ENCODE measurements around the gene INO80B.

The INO80B gene

DNA sequence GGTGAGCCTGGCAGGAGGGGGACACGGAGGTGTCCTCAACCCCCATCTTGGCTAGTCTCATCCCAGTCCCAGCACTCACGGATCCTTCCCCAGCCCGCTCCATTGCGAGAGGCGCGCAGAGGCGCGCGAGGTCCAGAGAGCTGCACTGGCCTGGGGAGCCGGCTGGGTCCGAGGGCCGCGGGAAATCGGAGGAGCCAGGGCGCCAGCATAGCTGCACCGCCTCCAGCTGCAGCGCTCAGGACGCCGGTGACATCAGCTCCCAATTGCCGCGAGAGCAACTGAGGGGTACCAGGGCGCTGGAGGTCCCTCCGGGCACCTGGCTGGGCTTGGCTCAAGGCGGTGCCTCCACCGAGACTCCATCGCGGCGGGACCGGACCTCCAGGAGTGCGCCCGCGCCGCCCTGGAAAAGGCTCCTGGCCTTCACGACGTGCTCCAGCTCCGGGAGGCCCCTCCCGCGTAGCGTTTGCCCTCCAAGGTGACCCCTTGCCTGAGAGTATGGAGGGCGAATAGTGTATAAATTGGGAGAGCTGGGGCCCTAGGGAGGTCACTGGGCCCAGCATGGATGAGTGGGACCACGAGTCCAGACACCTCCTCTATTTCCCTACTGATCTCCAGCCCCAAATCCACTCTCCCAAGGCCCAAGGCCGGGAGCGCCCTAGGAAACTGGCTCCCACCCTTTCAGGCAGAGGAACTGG lies 18.6 kb upstream of the INO80B start:
- H3K4me3 ChIP-seq (ENCODE audit: control insufficient read depth, low read depth, low read length), result no peak overlapping the region
- TF ChIP-seq, protein P1, sequence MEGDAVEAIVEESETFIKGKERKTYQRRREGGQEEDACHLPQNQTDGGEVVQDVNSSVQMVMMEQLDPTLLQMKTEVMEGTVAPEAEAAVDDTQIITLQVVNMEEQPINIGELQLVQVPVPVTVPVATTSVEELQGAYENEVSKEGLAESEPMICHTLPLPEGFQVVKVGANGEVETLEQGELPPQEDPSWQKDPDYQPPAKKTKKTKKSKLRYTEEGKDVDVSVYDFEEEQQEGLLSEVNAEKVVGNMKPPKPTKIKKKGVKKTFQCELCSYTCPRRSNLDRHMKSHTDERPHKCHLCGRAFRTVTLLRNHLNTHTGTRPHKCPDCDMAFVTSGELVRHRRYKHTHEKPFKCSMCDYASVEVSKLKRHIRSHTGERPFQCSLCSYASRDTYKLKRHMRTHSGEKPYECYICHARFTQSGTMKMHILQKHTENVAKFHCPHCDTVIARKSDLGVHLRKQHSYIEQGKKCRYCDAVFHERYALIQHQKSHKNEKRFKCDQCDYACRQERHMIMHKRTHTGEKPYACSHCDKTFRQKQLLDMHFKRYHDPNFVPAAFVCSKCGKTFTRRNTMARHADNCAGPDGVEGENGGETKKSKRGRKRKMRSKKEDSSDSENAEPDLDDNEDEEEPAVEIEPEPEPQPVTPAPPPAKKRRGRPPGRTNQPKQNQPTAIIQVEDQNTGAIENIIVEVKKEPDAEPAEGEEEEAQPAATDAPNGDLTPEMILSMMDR (IDR thresholded peaks at IDR 0.05; ENCODE audit: control insufficient read depth, insufficient read depth, low read depth, low read length, missing control alignments), result no peak
- no peak for DNase-seq (ENCODE audit: low read depth)

DNA sequence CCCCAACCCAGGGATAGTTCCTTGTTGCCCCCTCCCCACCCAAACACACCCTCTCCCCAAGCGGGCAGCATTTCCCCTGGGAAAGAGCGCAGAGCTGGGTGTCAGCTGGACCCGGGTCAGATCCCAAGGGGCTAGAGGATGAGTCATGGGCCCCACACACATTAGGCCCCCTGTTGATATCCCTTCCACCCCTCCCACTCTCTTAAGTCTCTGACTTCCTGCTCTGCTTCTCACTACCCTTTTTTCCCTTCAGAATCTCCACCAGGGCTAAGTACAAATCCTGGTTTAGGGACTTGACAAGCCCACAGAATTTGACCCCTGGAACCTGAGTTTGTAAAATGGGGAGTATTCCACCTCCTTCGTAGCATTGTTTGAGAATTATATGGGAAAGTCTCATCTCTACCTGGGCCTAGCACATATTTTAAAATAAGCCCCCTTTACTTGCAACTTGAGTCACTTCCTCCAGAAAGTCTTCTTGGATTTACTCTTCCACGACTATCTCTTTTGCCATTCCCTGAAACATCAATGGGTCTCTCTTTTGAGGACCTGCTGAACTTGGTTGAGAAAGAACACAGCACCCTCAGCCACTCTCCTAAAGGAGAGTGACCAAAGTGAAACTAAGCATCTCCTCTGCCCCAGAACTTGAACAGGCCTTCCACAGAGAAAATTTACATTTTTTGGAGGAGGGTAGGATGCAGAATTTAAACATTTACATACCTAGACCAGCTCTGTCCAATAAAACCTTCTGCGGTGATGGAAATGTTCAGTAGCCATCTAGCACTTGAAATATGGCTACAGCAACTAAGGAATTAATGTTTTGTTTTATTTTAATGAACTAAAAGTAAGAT lies 17.8 kb upstream of the INO80B start:
- no peak overlapping the region for H3K4me3 ChIP-seq (ENCODE audit: control insufficient read depth, low read depth, low read length)
- TF ChIP-seq, protein P1 (IDR thresholded peaks at IDR 0.05; ENCODE audit: control insufficient read depth, insufficient read depth, low read depth, low read length, missing control alignments), result no peak
- no peak for DNase-seq (ENCODE audit: low read depth)

DNA sequence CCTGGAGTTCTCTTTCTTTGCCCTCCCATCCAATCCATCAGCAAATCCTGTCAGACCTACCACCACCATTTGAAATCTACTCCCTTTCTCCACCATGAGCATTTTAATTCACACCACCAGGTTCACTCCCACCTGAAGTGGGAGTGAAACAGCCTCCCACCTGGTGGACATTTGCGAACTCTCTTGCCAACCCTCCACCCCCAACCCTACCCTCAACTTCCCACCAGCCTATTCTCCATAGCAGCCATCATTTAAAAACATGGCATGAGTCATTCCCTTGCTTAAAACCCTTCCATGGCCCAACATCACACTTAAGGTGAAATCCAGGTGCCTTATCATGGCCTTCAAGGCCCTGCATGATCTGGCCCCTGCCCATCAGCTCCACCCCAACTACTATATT lies 16.6 kb upstream of the INO80B start:
- DNase-seq (ENCODE audit: low read depth), result no peak
- no peak overlapping the region for H3K4me3 ChIP-seq (ENCODE audit: control insufficient read depth, low read depth, low read length)
- TF ChIP-seq, protein P1 (IDR thresholded peaks at IDR 0.05; ENCODE audit: control insufficient read depth, insufficient read depth, low read depth, low read length, missing control alignments), result no peak

DNA sequence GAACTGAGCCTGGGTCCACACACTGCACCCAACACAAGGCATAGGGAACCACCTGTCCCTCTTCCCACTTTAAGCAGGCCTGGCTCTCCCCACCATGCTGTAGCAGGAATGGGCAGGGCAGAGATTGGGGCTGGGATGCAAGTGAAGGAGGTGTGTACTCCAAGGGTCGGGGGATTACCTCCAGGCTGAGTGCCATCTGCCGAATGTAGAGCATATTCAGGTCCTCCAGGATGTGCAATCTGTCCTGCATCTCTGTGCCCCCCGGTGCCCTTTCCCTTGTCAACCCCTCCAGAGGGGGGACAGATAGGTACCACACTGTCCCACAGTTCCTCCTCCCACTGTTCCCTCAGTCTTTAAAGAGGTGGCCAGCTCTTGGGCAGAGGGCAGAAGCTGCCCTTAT lies 15.5 kb upstream of the INO80B start:
- H3K4me3 ChIP-seq (ENCODE audit: control insufficient read depth, low read depth, low read length), result peak overlapping the region; percentile 71
- DNase-seq (ENCODE audit: low read depth), result no peak
- TF ChIP-seq, protein P1 (IDR thresholded peaks at IDR 0.05; ENCODE audit: control insufficient read depth, insufficient read depth, low read depth, low read length, missing control alignments), result no peak

DNA sequence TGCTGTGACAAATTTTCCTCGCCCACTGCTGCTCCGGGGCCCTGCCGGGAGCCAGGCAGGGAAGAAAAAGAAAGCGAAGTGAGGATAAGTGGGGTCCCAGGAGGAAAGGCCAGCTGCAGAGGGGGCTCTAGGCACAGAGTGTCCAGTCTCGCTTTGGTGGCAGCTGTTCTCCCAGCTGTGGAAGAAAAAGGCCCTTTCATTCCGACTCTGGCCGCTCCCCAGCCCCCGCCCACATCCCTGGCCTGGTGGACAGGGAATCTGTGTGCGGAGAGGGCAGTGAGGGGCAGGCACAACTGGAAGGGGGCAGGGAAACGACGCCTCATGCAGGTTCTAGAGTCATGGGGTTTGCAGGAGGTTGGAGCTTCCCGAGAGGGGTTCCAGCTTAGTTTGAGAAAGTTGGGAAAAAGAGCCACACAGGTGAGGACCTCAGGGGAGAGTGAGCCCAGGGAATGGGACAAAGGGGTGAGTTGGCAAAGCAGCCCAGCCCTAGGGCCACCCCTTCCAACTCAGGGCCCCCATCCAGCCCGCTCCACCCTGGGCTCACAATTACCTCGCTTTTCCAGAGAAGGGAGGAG lies 15.0 kb upstream of the INO80B start:
- peak overlapping the region; percentile 71 for H3K4me3 ChIP-seq (ENCODE audit: control insufficient read depth, low read depth, low read length)
- DNase-seq (ENCODE audit: low read depth), result no peak
- TF ChIP-seq, protein P1 (IDR thresholded peaks at IDR 0.05; ENCODE audit: control insufficient read depth, insufficient read depth, low read depth, low read length, missing control alignments), result no peak

DNA sequence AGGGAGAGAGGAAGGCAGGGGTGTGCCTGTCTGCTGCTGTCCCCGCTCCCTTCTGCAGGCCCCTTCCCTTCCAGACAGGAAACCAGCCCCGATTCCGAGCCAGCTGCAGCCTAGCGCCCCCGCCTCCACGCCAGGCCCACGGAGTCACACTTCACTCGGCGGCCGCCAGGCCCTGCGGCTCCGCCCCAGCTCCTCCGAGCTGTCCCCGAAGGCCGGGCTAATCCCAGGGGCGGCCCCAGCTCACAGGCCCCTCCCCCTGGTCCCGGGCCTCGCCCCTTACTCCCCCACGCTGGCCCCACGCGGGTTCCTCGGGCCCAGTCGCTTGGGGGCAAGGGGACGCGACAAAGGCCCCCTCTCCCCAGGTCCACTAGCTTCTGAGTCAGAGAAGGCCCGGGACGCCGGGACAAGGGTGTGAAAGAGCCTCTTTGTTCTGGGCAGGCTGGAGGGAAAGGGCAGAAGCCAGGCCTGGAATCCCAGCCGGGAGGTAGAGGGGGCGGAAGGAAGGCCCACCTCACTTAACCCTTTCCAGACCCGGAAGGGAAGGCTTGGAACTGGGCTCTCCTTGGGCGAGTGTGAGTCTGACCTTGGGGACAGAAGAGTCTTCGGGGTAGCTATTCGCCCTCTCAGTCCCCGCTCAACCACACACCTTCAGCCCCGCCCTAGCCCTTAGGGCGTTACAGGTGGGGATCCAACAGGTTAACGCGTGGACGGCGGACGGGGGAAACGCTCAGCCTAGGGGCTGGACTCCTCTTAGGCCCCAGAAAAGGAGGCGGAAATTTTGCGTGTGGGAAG lies 14.3 kb upstream of the INO80B start:
- DNase-seq (ENCODE audit: low read depth), result peak; percentile 25
- peak overlapping the region; percentile 71 for H3K4me3 ChIP-seq (ENCODE audit: control insufficient read depth, low read depth, low read length)
- TF ChIP-seq, protein P1 (IDR thresholded peaks at IDR 0.05; ENCODE audit: control insufficient read depth, insufficient read depth, low read depth, low read length, missing control alignments), result peak; percentile 31

Data from AG09309 (cell line).